Measurements from ENCODE around the gene LCN15. TPM values are rescaled to one million over a fixed set of nuclear protein-coding genes. Genes with fewer than 3 reads are reported as not detected.

LCN15 gene
- total and polyA plus RNA-seq, 2 experiments from 2014 or later = 0.76 to 0.90 TPM

DNA sequence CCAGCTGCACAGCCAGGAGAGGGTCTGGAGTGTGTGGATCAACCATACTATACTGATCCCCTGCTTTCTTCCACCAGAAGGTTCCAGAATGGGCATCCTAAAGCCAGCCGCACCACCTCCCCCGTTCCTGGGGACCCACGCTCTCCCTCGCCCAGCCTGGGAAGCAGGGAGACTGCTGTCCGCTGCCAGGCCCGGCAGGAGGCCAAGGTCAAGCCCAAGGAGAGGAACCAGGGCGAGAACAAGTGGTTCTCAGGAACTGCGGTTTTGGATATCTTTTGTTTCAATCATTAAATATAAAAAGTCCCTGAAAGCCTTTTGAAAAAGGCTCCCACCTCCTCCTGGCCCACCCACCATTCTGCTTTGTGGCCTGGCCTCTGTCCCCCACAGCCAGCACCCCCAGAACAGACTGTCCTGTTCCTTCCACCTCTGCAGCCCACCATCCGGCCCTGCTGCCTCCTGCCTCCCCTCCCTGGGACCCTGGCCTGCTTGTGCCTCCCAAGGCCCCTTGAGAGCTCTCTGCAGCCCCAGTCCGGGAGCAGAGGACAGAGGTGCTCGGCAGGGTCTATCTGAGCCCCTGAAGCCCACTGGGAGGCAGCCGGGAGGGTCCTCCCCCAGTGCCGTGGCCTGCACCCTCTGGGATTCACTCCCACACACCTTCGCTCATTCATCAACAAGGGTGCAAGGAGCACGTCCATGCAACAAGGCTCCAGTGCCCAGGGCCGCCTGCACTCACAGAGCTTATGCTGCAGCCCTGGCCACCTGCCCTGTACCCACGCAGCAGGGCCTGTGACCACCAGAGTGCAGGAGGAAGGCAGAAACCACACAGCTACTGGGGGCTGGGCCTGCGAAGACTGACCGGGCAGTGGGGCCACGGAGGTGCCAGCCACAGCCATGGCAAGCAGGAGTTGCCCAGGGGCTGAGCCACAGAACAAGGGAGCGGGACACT is 15.4 kb downstream of the LCN15 start:
- no peaks in the 10 kb centered on the region for H3K9me2 ChIP-seq (ENCODE audit: insufficient read depth)
- no peak for ATAC-seq
- no peaks in the 10 kb centered on the region for H3K79me2 ChIP-seq (replicated peaks; ENCODE audit: insufficient read depth)
- H3F3A ChIP-seq (replicated peaks; ENCODE audit: low read depth) = no peaks in the 10 kb centered on the region
- Mint-ChIP-seq H3K4me1 (no peaks in the 10 kb centered on the region), H3K27me3 (ENCODE audit: insufficient read depth, low read depth, poor library complexity) (peaks cover 2% of the 10 kb centered on the region), H3K27ac (no peak overlapping the region), H3K4me3 (no peak overlapping the region), H3K36me3 (ENCODE audit: low read depth) (peaks cover 3% of the 10 kb centered on the region; the same call in 2 of the 3 replicates), H3K9me3 (peaks cover 16% of the 10 kb centered on the region)
- DNase-seq (ENCODE audit: low spot score) = no peak
- no peak overlapping the region for H3K4me3 ChIP-seq
- no peaks in the 10 kb centered on the region for H3K36me3 ChIP-seq (ENCODE audit: insufficient read depth)
- no peak overlapping the region for H3K27ac ChIP-seq (ENCODE audit: low read depth)
- TF ChIP-seq REST (IDR thresholded peaks at IDR 0.05; ENCODE audit: unreplicated experiment) (no peak), NANOG (IDR thresholded peaks at IDR 0.05; ENCODE audit: borderline replicate concordance) (no peak)
- no peak overlapping the region for H2AFZ ChIP-seq
- no peak overlapping the region for H3K4me2 ChIP-seq
- no peaks in the 10 kb centered on the region for H3K27me3 ChIP-seq (ENCODE audit: insufficient read depth)
- no peaks in the 10 kb centered on the region for H3K4me1 ChIP-seq (ENCODE audit: insufficient read depth)
- no peaks in the 10 kb centered on the region for H4K20me1 ChIP-seq (replicated peaks; ENCODE audit: insufficient read depth)

DNA sequence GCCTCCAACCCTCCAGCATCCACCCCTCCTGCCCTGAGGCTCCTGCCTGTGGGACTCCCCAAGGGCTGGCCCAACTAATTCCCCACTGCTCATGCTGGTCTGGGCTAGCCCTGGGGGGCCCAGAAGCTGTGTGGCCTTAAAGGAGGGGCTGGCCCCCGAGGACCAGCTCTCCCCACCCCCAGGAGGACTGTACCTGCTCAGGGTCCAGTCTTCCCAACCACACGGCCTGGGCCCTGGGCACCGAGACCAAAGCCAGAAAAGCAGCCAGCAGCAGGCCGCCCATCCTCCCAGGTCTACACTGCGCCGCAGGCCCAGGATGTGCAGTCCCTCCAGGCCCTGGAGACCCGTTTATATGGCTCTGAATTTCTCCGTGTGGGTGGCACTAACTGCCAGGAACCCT is 16.1 kb downstream of the LCN15 start, which contains the start of gene LCN6:
Gene LCN6, minus strand, starts transcription at position 325 of the 400 bp plus-strand sequence. Its CDS starts 42 bp downstream, at position 283.
- no peak for ATAC-seq
- Histone ChIP-seq H3F3A (replicated peaks; ENCODE audit: low read depth) (no peaks in the 10 kb centered on the region), H3K79me2 (replicated peaks; ENCODE audit: insufficient read depth) (no peaks in the 10 kb centered on the region), H3K27me3 (ENCODE audit: insufficient read depth) (no peaks in the 10 kb centered on the region), H3K36me3 (ENCODE audit: insufficient read depth) (no peaks in the 10 kb centered on the region), H3K4me2 (no peak within 1 kb of the TSS), H3K4me1 (ENCODE audit: insufficient read depth) (no peaks in the 10 kb centered on the region), H3K27ac (ENCODE audit: low read depth) (no peak within 1 kb of the TSS), H3K9me2 (ENCODE audit: insufficient read depth) (no peaks in the 10 kb centered on the region), H4K20me1 (replicated peaks; ENCODE audit: insufficient read depth) (no peaks in the 10 kb centered on the region), H2AFZ (no peak within 1 kb of the TSS), H3K4me3 (no peak within 1 kb of the TSS)
- H3K27ac Mint-ChIP-seq = no peak within 1 kb of the TSS
- H3K27me3 Mint-ChIP-seq (ENCODE audit: insufficient read depth, low read depth, poor library complexity) = peaks cover 2% of the 10 kb centered on the region
- no peaks in the 10 kb centered on the region for H3K4me1 Mint-ChIP-seq
- peaks cover 3% of the 10 kb centered on the region; the same call in 2 of the 3 replicates for H3K36me3 Mint-ChIP-seq (ENCODE audit: low read depth)
- no peak for DNase-seq (ENCODE audit: low spot score)
- peaks cover 16% of the 10 kb centered on the region for H3K9me3 Mint-ChIP-seq
- H3K4me3 Mint-ChIP-seq = no peak within 1 kb of the TSS
- TF ChIP-seq ZNF114 (CRISPR knock-in tag; IDR thresholded peaks at IDR 0.05) (no peak), ZNF331 (CRISPR knock-in tag; IDR thresholded peaks at IDR 0.05; ENCODE audit: low read depth) (no peak)
- TF ChIP-seq, protein P1, sequence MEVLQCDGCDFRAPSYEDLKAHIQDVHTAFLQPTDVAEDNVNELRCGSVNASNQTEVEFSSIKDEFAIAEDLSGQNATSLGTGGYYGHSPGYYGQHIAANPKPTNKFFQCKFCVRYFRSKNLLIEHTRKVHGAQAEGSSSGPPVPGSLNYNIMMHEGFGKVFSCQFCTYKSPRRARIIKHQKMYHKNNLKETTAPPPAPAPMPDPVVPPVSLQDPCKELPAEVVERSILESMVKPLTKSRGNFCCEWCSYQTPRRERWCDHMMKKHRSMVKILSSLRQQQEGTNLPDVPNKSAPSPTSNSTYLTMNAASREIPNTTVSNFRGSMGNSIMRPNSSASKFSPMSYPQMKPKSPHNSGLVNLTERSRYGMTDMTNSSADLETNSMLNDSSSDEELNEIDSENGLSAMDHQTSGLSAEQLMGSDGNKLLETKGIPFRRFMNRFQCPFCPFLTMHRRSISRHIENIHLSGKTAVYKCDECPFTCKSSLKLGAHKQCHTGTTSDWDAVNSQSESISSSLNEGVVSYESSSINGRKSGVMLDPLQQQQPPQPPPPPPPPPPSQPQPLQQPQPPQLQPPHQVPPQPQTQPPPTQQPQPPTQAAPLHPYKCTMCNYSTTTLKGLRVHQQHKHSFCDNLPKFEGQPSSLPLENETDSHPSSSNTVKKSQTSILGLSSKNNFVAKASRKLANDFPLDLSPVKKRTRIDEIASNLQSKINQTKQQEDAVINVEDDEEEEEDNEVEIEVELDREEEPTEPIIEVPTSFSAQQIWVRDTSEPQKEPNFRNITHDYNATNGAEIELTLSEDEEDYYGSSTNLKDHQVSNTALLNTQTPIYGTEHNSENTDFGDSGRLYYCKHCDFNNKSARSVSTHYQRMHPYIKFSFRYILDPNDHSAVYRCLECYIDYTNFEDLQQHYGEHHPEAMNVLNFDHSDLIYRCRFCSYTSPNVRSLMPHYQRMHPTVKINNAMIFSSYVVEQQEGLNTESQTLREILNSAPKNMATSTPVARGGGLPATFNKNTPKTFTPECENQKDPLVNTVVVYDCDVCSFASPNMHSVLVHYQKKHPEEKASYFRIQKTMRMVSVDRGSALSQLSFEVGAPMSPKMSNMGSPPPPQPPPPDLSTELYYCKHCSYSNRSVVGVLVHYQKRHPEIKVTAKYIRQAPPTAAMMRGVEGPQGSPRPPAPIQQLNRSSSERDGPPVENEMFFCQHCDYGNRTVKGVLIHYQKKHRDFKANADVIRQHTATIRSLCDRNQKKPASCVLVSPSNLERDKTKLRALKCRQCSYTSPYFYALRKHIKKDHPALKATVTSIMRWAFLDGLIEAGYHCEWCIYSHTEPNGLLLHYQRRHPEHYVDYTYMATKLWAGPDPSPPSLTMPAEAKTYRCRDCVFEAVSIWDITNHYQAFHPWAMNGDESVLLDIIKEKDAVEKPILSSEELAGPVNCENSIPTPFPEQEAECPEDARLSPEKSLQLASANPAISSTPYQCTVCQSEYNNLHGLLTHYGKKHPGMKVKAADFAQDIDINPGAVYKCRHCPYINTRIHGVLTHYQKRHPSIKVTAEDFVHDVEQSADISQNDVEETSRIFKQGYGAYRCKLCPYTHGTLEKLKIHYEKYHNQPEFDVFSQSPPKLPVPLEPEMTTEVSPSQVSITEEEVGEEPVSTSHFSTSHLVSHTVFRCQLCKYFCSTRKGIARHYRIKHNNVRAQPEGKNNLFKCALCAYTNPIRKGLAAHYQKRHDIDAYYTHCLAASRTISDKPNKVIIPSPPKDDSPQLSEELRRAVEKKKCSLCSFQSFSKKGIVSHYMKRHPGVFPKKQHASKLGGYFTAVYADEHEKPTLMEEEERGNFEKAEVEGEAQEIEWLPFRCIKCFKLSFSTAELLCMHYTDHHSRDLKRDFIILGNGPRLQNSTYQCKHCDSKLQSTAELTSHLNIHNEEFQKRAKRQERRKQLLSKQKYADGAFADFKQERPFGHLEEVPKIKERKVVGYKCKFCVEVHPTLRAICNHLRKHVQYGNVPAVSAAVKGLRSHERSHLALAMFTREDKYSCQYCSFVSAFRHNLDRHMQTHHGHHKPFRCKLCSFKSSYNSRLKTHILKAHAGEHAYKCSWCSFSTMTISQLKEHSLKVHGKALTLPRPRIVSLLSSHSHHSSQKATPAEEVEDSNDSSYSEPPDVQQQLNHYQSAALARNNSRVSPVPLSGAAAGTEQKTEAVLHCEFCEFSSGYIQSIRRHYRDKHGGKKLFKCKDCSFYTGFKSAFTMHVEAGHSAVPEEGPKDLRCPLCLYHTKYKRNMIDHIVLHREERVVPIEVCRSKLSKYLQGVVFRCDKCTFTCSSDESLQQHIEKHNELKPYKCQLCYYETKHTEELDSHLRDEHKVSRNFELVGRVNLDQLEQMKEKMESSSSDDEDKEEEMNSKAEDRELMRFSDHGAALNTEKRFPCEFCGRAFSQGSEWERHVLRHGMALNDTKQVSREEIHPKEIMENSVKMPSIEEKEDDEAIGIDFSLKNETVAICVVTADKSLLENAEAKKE (CRISPR knock-in tag; IDR thresholded peaks at IDR 0.05) = no peak
- TF ChIP-seq, protein P2, sequence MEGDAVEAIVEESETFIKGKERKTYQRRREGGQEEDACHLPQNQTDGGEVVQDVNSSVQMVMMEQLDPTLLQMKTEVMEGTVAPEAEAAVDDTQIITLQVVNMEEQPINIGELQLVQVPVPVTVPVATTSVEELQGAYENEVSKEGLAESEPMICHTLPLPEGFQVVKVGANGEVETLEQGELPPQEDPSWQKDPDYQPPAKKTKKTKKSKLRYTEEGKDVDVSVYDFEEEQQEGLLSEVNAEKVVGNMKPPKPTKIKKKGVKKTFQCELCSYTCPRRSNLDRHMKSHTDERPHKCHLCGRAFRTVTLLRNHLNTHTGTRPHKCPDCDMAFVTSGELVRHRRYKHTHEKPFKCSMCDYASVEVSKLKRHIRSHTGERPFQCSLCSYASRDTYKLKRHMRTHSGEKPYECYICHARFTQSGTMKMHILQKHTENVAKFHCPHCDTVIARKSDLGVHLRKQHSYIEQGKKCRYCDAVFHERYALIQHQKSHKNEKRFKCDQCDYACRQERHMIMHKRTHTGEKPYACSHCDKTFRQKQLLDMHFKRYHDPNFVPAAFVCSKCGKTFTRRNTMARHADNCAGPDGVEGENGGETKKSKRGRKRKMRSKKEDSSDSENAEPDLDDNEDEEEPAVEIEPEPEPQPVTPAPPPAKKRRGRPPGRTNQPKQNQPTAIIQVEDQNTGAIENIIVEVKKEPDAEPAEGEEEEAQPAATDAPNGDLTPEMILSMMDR (conservative IDR thresholded peaks at IDR 0.05; ENCODE audit: low read depth in 2 of 2) = no peak
